OCI-LY1 (cell line): ENCODE results near the gene PTPN4.

Source experiments
- CTCF ChIP-seq: fragments of 200-600 bp; sonication (generic), shearing (Covaris generic); IDR thresholded peaks from 2 replicates; pipeline ENCODE4 v1.5.1; 2017; ENCODE audit warnings: mild to moderate bottlenecking, antibody characterized with exemption, low read length, moderate library complexity, mixed read lengths
- EZH2 ChIP-seq: fragments of 200-600 bp; sonication (generic), shearing (Covaris generic); IDR thresholded peaks from 2 replicates; pipeline ENCODE4 v1.8.0; 2017; ENCODE audit warnings: borderline replicate concordance, mixed run types, mild to moderate bottlenecking, antibody characterized with exemption, low read length, moderate library complexity, mixed read lengths

- TF ChIP-seq CTCF (no peak), EZH2 (no peak)
Measured at GRCh38 chr2:119800376-119800902, 40.7 kb downstream of the PTPN4 start.
